Upper lobe of left lung (tissue), 6 donors: ENCODE data around the gene NHLRC2. TPM values are rescaled to one million over a fixed set of nuclear protein-coding genes. Genes with fewer than 3 reads are reported as not detected.

Experiments used
- ATAC-seq, 2 donors: fragments of 200-7000 bp; cut with Tn5 transposase; one replicate each; pipeline ENCODE4 v1.9.1; 2022; ENCODE audit warnings: mild to moderate bottlenecking in 2 of 2, moderate library complexity in 2 of 2; ENCODE audit not compliant: low FRiP score in 2 of 2
- DNase-seq, 2 donors: peaks; one replicate each; pipeline ENCODE4 v3.0.0-alpha.2; 2019 to 2020
- H3K27ac ChIP-seq, 4 donors: fragments of 200-600 bp; sonication (generic); one replicate each; pipeline ENCODE4 v1.5.1; 2016 to 2019
- H3K27me3 ChIP-seq, 4 donors: fragments of 200-600 bp; sonication (generic); one replicate each; pipeline ENCODE4 v1.5.1; 2017 to 2019
- H3K36me3 ChIP-seq, 4 donors: fragments of 200-600 bp; sonication (generic); one replicate each; pipeline ENCODE4 v1.5.1; 2016 to 2019
- H3K4me1 ChIP-seq, 4 donors: fragments of 200-600 bp; sonication (generic); one replicate each; pipeline ENCODE4 v1.5.1; 2018 to 2019
- H3K4me3 ChIP-seq, 4 donors: fragments of 200-600 bp; sonication (generic); one replicate each; pipeline ENCODE4 v1.5.1; 2017 to 2019; ENCODE audit warnings: mild to moderate bottlenecking in 2 of 4, moderate library complexity in 1 of 4
- H3K9me3 ChIP-seq, 4 donors: fragments of 200-600 bp; sonication (generic); one replicate each; pipeline ENCODE4 v1.5.1; 2018 to 2019
- CTCF ChIP-seq, 6 experiments: fragments of 450-650 bp in 4 of 6; fragments of 200-600 bp in 2 of 6; sonication (generic) in 2 of 6; IDR thresholded peaks; one replicate each; pipeline ENCODE4 v1.5.1; 2016 to 2019; ENCODE audit warnings: antibody characterized with exemption in 6 of 6
- EP300 ChIP-seq, 4 donors: sonication (generic); formaldehyde crosslinking; IDR thresholded peaks; one replicate each; pipeline ENCODE4 v1.5.1; 2017; ENCODE audit warnings: antibody characterized with exemption in 4 of 4, control low read depth in 2 of 4
- POLR2A ChIP-seq, 4 donors: fragments of 450-650 bp; IDR thresholded peaks; one replicate each; pipeline ENCODE4 v1.5.1; 2016 to 2017; ENCODE audit warnings: antibody characterized with exemption in 4 of 4, mild to moderate bottlenecking in 2 of 4
- POLR2AphosphoS5 ChIP-seq, 2 donors: sonication (generic); formaldehyde crosslinking; IDR thresholded peaks; one replicate each; pipeline ENCODE4 v1.5.1; 2017; ENCODE audit warnings: antibody characterized with exemption in 2 of 2
- WGBS, 2 donors: methylation state at CpG; one replicate each; pipeline ENCODE4 v1.1.5; 2017 to 2018; 5-methylcytosine and 5-hydroxymethylcytosine counted together
- total RNA-seq, 6 donors: library from RNA; depleted of rRNA in 4 of 6; stranded (reverse); fragments of >200 nt in 4 of 6; gene quantifications; one replicate each; pipeline versions ENCODE4 v1.1.0 to v1.2.1, GENCODE V29; 2016 to 2021
- donor health status: DM: no; HTN: no; CAD: no; lungs with moderate emphysema.
- donor health status: DM: no; HTN: yes; CAD: no; lungs with severe emphysema.

Gene NHLRC2
- total RNA-seq, 6 donors from 2014 or later, result 24.2 to 55.5 (median 39.7) TPM

GRCh38 chr10:113897693-113898618 is 43.5 kb downstream of the NHLRC2 start:
- H3K36me3 ChIP-seq, result peaks cover 0 to 42% (median 9%) of the 10 kb centered on the region in 4 donors
- DNase-seq, result no peak
- no peaks in the 10 kb centered on the region for H3K4me1 ChIP-seq
- no peak for TF ChIP-seq POLR2AphosphoS5 (IDR thresholded peaks at IDR 0.05)
- no peak for TF ChIP-seq EP300 (IDR thresholded peaks at IDR 0.05)
- TF ChIP-seq CTCF (IDR thresholded peaks at IDR 0.05), result no peak
- TF ChIP-seq POLR2A (IDR thresholded peaks at IDR 0.05), result no peak
- WGBS, 2 donors, result 85 to 94% methylated on average over 6 of the region's 6 CpGs
- ATAC-seq, result no peak
- H3K4me3 ChIP-seq, result no peak overlapping the region
- H3K27me3 ChIP-seq, result no peaks in the 10 kb centered on the region
- no peaks in the 10 kb centered on the region for H3K9me3 ChIP-seq
- no peak overlapping the region for H3K27ac ChIP-seq

- DNase-seq (no peak), ATAC-seq (no peak)
- H3K27ac ChIP-seq, result no peak overlapping the region
- TF ChIP-seq POLR2AphosphoS5 (IDR thresholded peaks at IDR 0.05) (no peak), CTCF (IDR thresholded peaks at IDR 0.05) (no peak), POLR2A (IDR thresholded peaks at IDR 0.05) (no peak), EP300 (IDR thresholded peaks at IDR 0.05) (no peak)
- WGBS, 2 donors, result 88 to 99% methylated on average over 2 of the region's 2 CpGs
- H3K36me3 ChIP-seq, result peaks cover 0 to 61% (median 9%) of the 10 kb centered on the region in 4 donors
- H3K27me3 ChIP-seq, result no peaks in the 10 kb centered on the region
- no peaks in the 10 kb centered on the region for H3K4me1 ChIP-seq
- no peak overlapping the region for H3K4me3 ChIP-seq
- H3K9me3 ChIP-seq, result no peaks in the 10 kb centered on the region
Observed at GRCh38 chr10:113899952-113900598, 45.6 kb downstream of the NHLRC2 start.

- H3K27ac ChIP-seq, result no peak overlapping the region
- TF ChIP-seq EP300 (IDR thresholded peaks at IDR 0.05) (no peak), CTCF (IDR thresholded peaks at IDR 0.05) (no peak), POLR2AphosphoS5 (IDR thresholded peaks at IDR 0.05) (no peak), POLR2A (IDR thresholded peaks at IDR 0.05) (no peak)
- no peaks in the 10 kb centered on the region for H3K9me3 ChIP-seq
- WGBS, 2 donors, result 100% methylated on average over 1 of the region's 1 CpG
- H3K4me3 ChIP-seq, result no peak overlapping the region
- ATAC-seq (no peak), DNase-seq (no peak)
- peaks cover 0 to 74% (median 18%) of the 10 kb centered on the region in 4 donors for H3K36me3 ChIP-seq
- H3K4me1 ChIP-seq, result no peaks in the 10 kb centered on the region
- no peaks in the 10 kb centered on the region for H3K27me3 ChIP-seq
Observed at GRCh38 chr10:113905756-113906155, 51.3 kb downstream of the NHLRC2 start.

GRCh38 chr10:113907166-113907565 is 52.7 kb downstream of the NHLRC2 start:
- WGBS, 2 donors, result 74% methylated on average over 3 of the region's 3 CpGs
- no peaks in the 10 kb centered on the region for H3K27me3 ChIP-seq
- no peak for ATAC-seq

More at GRCh38 chr10:113907166-113907565, 52.7 kb downstream of the NHLRC2 start:
- H3K27ac ChIP-seq, result no peak overlapping the region
- no peak for DNase-seq
- TF ChIP-seq POLR2AphosphoS5 (IDR thresholded peaks at IDR 0.05), result no peak
- no peak for TF ChIP-seq EP300 (IDR thresholded peaks at IDR 0.05)
- TF ChIP-seq CTCF (IDR thresholded peaks at IDR 0.05), result no peak
- no peak for TF ChIP-seq POLR2A (IDR thresholded peaks at IDR 0.05)
- H3K4me3 ChIP-seq, result no peak overlapping the region
- peaks cover 0 to under 1% (median 0%) of the 10 kb centered on the region in 4 donors for H3K4me1 ChIP-seq
- H3K9me3 ChIP-seq, result no peaks in the 10 kb centered on the region
- peaks cover 0 to 67% (median 15%) of the 10 kb centered on the region in 4 donors for H3K36me3 ChIP-seq
